Measurements from ENCODE around the gene CDKAL1. TPM values are rescaled to one million over a fixed set of nuclear protein-coding genes. Genes with fewer than 3 reads are reported as not detected.

CDKAL1 gene
- total RNA-seq, 1 donor from 2014 or later: 12.2 TPM

DNA sequence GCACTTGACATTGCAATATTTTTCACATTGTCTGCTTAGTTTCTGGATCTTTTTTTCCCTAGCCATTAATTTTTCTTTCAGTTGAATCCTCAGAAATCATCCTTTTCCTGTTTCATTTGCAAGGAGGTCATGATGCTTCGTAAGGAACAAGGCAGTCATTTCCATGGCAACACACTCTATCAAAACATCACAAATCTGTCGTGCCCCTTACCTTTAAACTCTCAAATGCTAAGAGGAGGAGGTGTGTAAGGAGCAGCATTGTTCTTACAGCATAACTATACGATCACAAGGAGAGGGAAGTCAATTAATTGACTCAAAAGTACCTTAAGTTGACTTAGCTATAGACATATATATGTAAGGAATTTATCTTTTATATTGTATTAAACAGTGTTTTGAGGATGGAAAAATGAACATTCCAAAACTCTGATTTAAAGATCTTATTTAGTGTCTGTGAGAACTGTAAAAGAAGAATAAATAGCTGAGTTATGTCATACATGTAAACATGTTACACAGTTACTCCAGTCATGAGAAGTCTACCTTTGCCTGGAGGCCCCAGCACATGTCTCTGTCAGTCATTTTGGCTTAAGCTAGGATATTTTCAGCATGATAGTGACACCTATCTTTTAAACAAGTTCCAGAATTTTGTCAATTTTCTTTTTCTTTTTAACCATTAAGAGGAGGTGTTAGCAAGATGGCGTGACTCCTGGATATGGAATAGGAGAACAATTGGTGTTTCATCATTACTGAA is 41.6 kb downstream of the CDKAL1 start:
- DNase-seq (ENCODE audit: low read depth): no peak
- TF ChIP-seq, protein P1, sequence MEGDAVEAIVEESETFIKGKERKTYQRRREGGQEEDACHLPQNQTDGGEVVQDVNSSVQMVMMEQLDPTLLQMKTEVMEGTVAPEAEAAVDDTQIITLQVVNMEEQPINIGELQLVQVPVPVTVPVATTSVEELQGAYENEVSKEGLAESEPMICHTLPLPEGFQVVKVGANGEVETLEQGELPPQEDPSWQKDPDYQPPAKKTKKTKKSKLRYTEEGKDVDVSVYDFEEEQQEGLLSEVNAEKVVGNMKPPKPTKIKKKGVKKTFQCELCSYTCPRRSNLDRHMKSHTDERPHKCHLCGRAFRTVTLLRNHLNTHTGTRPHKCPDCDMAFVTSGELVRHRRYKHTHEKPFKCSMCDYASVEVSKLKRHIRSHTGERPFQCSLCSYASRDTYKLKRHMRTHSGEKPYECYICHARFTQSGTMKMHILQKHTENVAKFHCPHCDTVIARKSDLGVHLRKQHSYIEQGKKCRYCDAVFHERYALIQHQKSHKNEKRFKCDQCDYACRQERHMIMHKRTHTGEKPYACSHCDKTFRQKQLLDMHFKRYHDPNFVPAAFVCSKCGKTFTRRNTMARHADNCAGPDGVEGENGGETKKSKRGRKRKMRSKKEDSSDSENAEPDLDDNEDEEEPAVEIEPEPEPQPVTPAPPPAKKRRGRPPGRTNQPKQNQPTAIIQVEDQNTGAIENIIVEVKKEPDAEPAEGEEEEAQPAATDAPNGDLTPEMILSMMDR (conservative IDR thresholded peaks at IDR 0.05; ENCODE audit: low read depth, low read length): no peak
- no peak overlapping the region for H3K4me3 ChIP-seq (ENCODE audit: low read depth, low read length)

DNA sequence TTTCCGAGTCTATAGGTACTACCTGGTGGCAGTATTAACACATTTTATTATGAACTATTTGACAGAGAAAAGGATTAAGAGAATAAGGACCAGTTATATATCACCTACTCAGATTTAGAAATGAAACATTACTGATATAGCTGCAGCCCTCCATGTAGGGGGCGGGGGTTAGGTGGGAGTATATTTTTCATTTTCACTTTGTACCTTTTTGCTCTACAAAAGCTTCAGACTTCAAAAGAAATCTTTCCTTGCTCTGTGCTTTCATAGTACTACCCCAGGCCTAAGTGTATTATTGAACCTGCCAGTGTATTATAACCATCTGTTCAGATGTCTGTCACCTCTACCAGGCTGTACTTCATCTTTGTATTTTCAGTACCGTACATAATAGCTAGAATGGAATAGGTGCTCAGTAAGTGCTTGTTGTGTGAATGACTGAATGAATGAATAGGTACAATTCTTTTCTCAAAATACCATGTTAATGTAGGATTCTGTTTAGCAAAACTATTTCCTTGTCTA is 43.0 kb downstream of the CDKAL1 start:
- no peak overlapping the region for H3K4me3 ChIP-seq (ENCODE audit: low read depth, low read length)
- TF ChIP-seq, protein P1 (conservative IDR thresholded peaks at IDR 0.05; ENCODE audit: low read depth, low read length): no peak
- DNase-seq (ENCODE audit: low read depth): no peak

DNA sequence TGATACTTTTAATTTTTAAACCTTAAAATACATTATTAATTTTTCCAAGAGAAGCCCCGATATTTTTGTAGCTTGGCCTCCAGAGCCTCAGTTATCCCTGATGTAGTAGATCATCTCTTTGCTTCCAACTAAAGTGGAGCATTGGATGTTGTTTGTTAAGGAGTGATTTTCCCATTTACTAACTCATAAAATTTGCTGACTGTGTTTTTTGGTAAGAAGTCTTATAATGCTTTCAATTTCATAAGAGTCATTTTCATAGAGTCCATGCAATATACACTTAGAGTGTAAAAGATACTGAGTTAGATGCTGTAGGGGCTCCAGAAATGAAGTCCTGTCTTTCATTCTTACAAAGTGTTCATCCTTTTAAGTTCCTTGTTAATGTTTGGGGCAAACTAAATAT is 46.8 kb downstream of the CDKAL1 start:
- H3K4me3 ChIP-seq (ENCODE audit: low read depth, low read length): no peak overlapping the region
- no peak for DNase-seq (ENCODE audit: low read depth)
- TF ChIP-seq, protein P1 (conservative IDR thresholded peaks at IDR 0.05; ENCODE audit: low read depth, low read length): no peak

DNA sequence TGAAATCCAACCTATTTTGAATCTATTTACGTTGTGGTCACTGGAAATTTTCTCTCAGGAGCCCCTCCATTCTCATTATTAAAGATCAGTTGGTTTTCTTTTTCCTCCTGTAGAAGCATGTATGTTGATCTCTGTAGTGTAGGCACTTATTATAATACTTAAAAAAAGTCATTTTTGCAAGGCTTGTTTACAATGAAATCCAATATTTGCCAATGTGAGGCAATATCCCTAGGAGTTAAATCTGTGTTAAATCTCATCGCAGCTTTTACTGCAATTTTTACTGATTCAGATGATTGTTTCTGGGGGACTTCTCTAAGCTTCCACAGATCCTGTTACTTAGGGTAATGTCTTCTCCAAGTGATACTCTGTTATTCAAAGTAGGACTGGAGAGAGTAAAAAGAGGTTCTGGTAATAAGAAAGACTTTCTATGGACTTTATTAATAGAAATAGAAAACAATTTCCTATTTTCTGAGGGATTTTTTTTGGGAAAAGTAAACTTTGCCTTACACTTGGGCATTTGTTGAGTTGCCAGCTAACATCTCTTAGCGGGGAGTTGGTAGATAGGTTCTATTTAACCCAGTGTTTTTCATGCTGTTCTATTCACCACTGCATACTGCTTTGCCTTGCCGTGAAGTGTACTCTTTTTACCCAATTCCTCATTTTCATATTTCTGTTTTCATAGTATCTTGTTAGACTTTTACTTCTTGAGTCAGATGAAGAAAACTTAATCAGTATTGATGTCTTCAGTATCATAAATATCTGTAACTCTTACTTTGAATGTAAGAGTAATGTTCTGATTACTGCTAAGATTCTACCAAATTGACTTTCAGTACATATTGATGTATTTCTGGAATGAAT is 48.6 kb downstream of the CDKAL1 start:
- DNase-seq (ENCODE audit: low read depth): no peak
- H3K4me3 ChIP-seq (ENCODE audit: low read depth, low read length): no peak overlapping the region
- TF ChIP-seq, protein P1 (conservative IDR thresholded peaks at IDR 0.05; ENCODE audit: low read depth, low read length): no peak

DNA sequence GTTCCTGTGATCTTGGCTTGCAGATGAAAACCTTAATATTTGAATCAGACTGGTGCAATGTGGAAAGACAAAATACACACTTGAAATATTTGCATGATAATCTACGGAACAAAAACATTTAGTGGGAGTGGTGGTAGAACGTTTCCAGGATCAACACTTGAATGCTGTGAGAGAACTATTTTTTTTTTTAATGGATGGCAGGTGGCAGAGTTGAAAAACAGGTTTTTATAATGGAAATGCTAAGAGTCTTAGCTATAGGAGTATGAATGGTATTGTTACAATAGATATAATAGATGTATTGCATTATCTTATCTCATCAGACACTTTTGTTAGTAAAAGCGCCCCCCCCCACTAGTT is 49.2 kb downstream of the CDKAL1 start:
- TF ChIP-seq, protein P1 (conservative IDR thresholded peaks at IDR 0.05; ENCODE audit: low read depth, low read length): no peak
- no peak overlapping the region for H3K4me3 ChIP-seq (ENCODE audit: low read depth, low read length)
- no peak for DNase-seq (ENCODE audit: low read depth)

DNA sequence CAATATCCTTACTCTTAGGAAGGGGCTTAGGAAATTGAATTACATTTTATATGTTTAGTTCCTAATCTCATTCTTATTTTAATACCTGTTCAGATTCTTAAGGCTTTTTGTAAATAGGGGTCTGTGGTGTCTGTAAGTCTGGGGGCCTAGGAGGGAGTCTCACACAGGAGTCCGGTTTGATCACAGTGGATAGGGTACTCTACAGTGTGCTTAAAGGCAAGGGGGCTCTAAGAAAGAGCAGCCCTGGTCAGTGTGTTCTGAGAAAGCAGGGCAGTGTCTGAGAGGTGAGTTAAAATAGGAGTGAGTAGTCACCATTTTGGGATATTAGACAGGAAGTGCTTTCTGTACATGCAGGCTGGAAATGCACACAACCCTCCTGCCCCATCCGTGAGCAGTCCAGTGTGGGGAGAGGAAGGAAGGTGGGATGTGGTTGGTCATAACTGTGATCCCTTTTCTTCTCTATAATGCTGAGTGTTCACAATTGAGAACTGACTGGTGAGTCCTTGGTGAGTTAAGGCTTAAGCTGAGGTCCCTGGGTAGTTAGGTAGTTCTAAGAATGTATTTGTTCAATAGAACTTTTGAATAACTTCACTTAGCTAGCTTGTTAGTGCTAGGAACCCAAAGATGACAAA is 50.0 kb downstream of the CDKAL1 start:
- DNase-seq (ENCODE audit: low read depth): no peak
- no peak overlapping the region for H3K4me3 ChIP-seq (ENCODE audit: low read depth, low read length)
- TF ChIP-seq, protein P1 (conservative IDR thresholded peaks at IDR 0.05; ENCODE audit: low read depth, low read length): no peak

All from epithelial cell of proximal tubule (primary cell).